ENCODE data around the gene SP110. TPM values are rescaled to one million over a fixed set of nuclear protein-coding genes. Genes with fewer than 3 reads are reported as not detected.
A peak's percentile ranks its signal among the peaks of the same experiment; 100 is the strongest.

The SP110 gene
- total and polyA plus RNA-seq, 7 experiments from 2014 or later, result 89.8 to 182 (median 108) TPM

- ChIA-PET CTCF (no interaction called here), POLR2A (interaction anchor here (1.0 kb wide), 1 partner anchor 9 kb away, joined by 4 read pairs; no protein-coding TSS in a partner anchor)
- H3K4me3 ChIP-seq (ENCODE audit: low read length), result no peak overlapping the region
- Mint-ChIP-seq H3K4me1 (peaks cover 0 to 5% (median 0%) of the 10 kb centered on the region in 7 donors), H3K27me3 (no peaks in the 10 kb centered on the region), H3K27ac (no peak overlapping the region), H3K9me3 (peaks cover 0 to 5% (median 0%) of the 10 kb centered on the region in 11 donors), H3K4me3 (no peak overlapping the region), H3K36me3 (peaks cover 14 to 38% (median 33%) of the 10 kb centered on the region in 5 donors)
- intact Hi-C loops (cut with micrococcal nuclease), result no loop called here
- no peaks in the 10 kb centered on the region for H3K4me1 ChIP-seq (ENCODE audit: control insufficient read depth in 2 of 2, insufficient read depth in 2 of 2, low read length in 2 of 2)
- no peaks in the 10 kb centered on the region for H3K9me3 ChIP-seq (ENCODE audit: control insufficient read depth in 2 of 3, low read length in 3 of 3)
- no peaks in the 10 kb centered on the region for H3K27me3 ChIP-seq (ENCODE audit: control insufficient read depth in 2 of 2, insufficient read depth in 2 of 2, low read length in 2 of 2)
- no peak for ATAC-seq
- DNase-seq, result no peak
- H3K36me3 ChIP-seq (ENCODE audit: control insufficient read depth in 2 of 3, insufficient read depth in 3 of 3, low read length in 3 of 3), result peaks cover 0 to 34% (median 5%) of the 10 kb centered on the region in 3 experiments
- H3K27ac ChIP-seq (ENCODE audit: low read depth, low read length), result no peak overlapping the region
These were observed 24.4 kb upstream of the SP110 start for GRCh38 chr2:230244211-230244610.

GRCh38 chr2:230234845-230235244, 15.1 kb upstream of the SP110 start:
- Histone ChIP-seq H3K4me3 (ENCODE audit: low read length) (no peak overlapping the region), H3K27ac (ENCODE audit: low read depth, low read length) (no peak overlapping the region), H3K4me1 (ENCODE audit: control insufficient read depth in 2 of 2, insufficient read depth in 2 of 2, low read length in 2 of 2) (peaks cover 0 to 15% of the 10 kb centered on the region in 2 donors), H3K27me3 (ENCODE audit: control insufficient read depth in 2 of 2, insufficient read depth in 2 of 2, low read length in 2 of 2) (no peaks in the 10 kb centered on the region), H3K9me3 (ENCODE audit: control insufficient read depth in 2 of 3, low read length in 3 of 3) (no peaks in the 10 kb centered on the region), H3K36me3 (ENCODE audit: control insufficient read depth in 2 of 3, insufficient read depth in 3 of 3, low read length in 3 of 3) (peaks cover 0 to 37% (median 20%) of the 10 kb centered on the region in 3 experiments)
- Mint-ChIP-seq H3K36me3 (peaks cover 11 to 71% (median 65%) of the 10 kb centered on the region in 5 donors), H3K4me3 (peak overlapping the region in 1 of 10 donors; percentile 69), H3K9me3 (peaks cover 3 to 18% (median 16%) of the 10 kb centered on the region in 11 donors), H3K27me3 (no peaks in the 10 kb centered on the region), H3K27ac (peak overlapping the region in 5 of 9 donors; percentile 11 to 80 (median 17)), H3K4me1 (peaks cover 0 to 45% (median 36%) of the 10 kb centered on the region in 7 donors)
- ChIA-PET POLR2A (no interaction called here), CTCF (no interaction called here)
- DNase-seq (no peak), ATAC-seq (no peak)
- intact Hi-C loops (cut with micrococcal nuclease), result loop anchor here in 1 of 2 donors (1.0 kb wide), 1 partner anchor 10 kb away; the partner anchor contains the start of gene SP140

GRCh38 chr2:230234122-230234722, 14.4 kb upstream of the SP110 start:
- H3K9me3 Mint-ChIP-seq, result peaks cover 3 to 20% (median 16%) of the 10 kb centered on the region in 11 donors
- H3K27ac Mint-ChIP-seq, result peak overlapping the region in 2 of 9 donors; percentile 17 to 26
- ChIA-PET POLR2A (no interaction called here), CTCF (no interaction called here)
- ATAC-seq (no peak), DNase-seq (no peak)
- peaks cover 11 to 71% (median 65%) of the 10 kb centered on the region in 5 donors for H3K36me3 Mint-ChIP-seq
- Histone ChIP-seq H3K4me1 (ENCODE audit: control insufficient read depth in 2 of 2, insufficient read depth in 2 of 2, low read length in 2 of 2) (peaks cover 0 to 19% of the 10 kb centered on the region in 2 donors), H3K4me3 (ENCODE audit: low read length) (no peak overlapping the region), H3K27me3 (ENCODE audit: control insufficient read depth in 2 of 2, insufficient read depth in 2 of 2, low read length in 2 of 2) (no peaks in the 10 kb centered on the region), H3K9me3 (ENCODE audit: control insufficient read depth in 2 of 3, low read length in 3 of 3) (no peaks in the 10 kb centered on the region), H3K36me3 (ENCODE audit: control insufficient read depth in 2 of 3, insufficient read depth in 3 of 3, low read length in 3 of 3) (peaks cover 0 to 33% (median 20%) of the 10 kb centered on the region in 3 experiments), H3K27ac (ENCODE audit: low read depth, low read length) (no peak overlapping the region)
- H3K4me1 Mint-ChIP-seq, result peaks cover under 1 to 47% (median 38%) of the 10 kb centered on the region in 7 donors
- intact Hi-C loops (cut with micrococcal nuclease), result loop anchor here in 1 of 2 donors (1.0 kb wide), 1 partner anchor 9 kb away; the partner anchor contains the start of gene SP140
- peak overlapping the region in 1 of 10 donors; percentile 44 for H3K4me3 Mint-ChIP-seq
- no peaks in the 10 kb centered on the region for H3K27me3 Mint-ChIP-seq

GRCh38 chr2:230231251-230231650, 11.5 kb upstream of the SP110 start:
- H3K4me1 ChIP-seq (ENCODE audit: control insufficient read depth in 2 of 2, insufficient read depth in 2 of 2, low read length in 2 of 2), result peaks cover 21 to 39% of the 10 kb centered on the region in 2 donors
- no peak for ATAC-seq
- intact Hi-C loops (cut with micrococcal nuclease), result no loop called here
- H3K27me3 ChIP-seq (ENCODE audit: control insufficient read depth in 2 of 2, insufficient read depth in 2 of 2, low read length in 2 of 2), result no peaks in the 10 kb centered on the region
- H3K9me3 ChIP-seq (ENCODE audit: control insufficient read depth in 2 of 3, low read length in 3 of 3), result no peaks in the 10 kb centered on the region
- Mint-ChIP-seq H3K27ac (peak overlapping the region in 1 of 9 donors; percentile 22), H3K36me3 (peaks cover 5 to 53% (median 43%) of the 10 kb centered on the region in 5 donors), H3K9me3 (peaks cover 3 to 20% (median 16%) of the 10 kb centered on the region in 11 donors), H3K4me3 (peak overlapping the region in 5 of 10 donors; percentile 19 to 67 (median 54)), H3K27me3 (no peaks in the 10 kb centered on the region), H3K4me1 (peaks cover 10 to 75% (median 63%) of the 10 kb centered on the region in 7 donors)
- ChIA-PET CTCF (no interaction called here), POLR2A (no interaction called here)
- H3K36me3 ChIP-seq (ENCODE audit: control insufficient read depth in 2 of 3, insufficient read depth in 3 of 3, low read length in 3 of 3), result peaks cover 0 to 10% (median 0%) of the 10 kb centered on the region in 3 experiments
- H3K4me3 ChIP-seq (ENCODE audit: low read length), result no peak overlapping the region
- DNase-seq, result no peak
- no peak overlapping the region for H3K27ac ChIP-seq (ENCODE audit: low read depth, low read length)

- H3K4me1 ChIP-seq (ENCODE audit: control insufficient read depth in 2 of 2, insufficient read depth in 2 of 2, low read length in 2 of 2), result peaks cover 21 to 39% of the 10 kb centered on the region in 2 donors
These were observed 10.9 kb upstream of the SP110 start for GRCh38 chr2:230230496-230231200.

GRCh38 chr2:230230087-230230486, 10.3 kb upstream of the SP110 start:
- H3K4me1 ChIP-seq (ENCODE audit: control insufficient read depth in 2 of 2, insufficient read depth in 2 of 2, low read length in 2 of 2), result peaks cover 21 to 40% of the 10 kb centered on the region in 2 donors

More at GRCh38 chr2:230230496-230231200, 10.9 kb upstream of the SP110 start:
- no peaks in the 10 kb centered on the region for H3K27me3 ChIP-seq (ENCODE audit: control insufficient read depth in 2 of 2, insufficient read depth in 2 of 2, low read length in 2 of 2)
- Mint-ChIP-seq H3K27ac (peak overlapping the region in 4 of 9 donors; percentile 20 to 77 (median 28)), H3K9me3 (peaks cover 3 to 20% (median 16%) of the 10 kb centered on the region in 11 donors), H3K27me3 (no peaks in the 10 kb centered on the region), H3K36me3 (peaks cover 5 to 49% (median 40%) of the 10 kb centered on the region in 5 donors), H3K4me3 (peak overlapping the region in 8 of 10 donors; percentile 23 to 67 (median 49)), H3K4me1 (peaks cover 16 to 81% (median 69%) of the 10 kb centered on the region in 7 donors)
- no peak overlapping the region for H3K4me3 ChIP-seq (ENCODE audit: low read length)
- H3K9me3 ChIP-seq (ENCODE audit: control insufficient read depth in 2 of 3, low read length in 3 of 3), result no peaks in the 10 kb centered on the region
- peaks cover 0 to 10% (median 0%) of the 10 kb centered on the region in 3 experiments for H3K36me3 ChIP-seq (ENCODE audit: control insufficient read depth in 2 of 3, insufficient read depth in 3 of 3, low read length in 3 of 3)
- intact Hi-C loops (cut with micrococcal nuclease), result no loop called here
- CTCF ChIA-PET, result no interaction called here
- H3K27ac ChIP-seq (ENCODE audit: low read depth, low read length), result no peak overlapping the region
- POLR2A ChIA-PET, result interaction anchor here (0.6 to 1.3 kb wide), 3 partner anchors 11 to 323 kb away, joined by 5 read pairs; partner anchors contain the start of gene SP110
- DNase-seq, result no peak
- ATAC-seq, result no peak

More at GRCh38 chr2:230230087-230230486, 10.3 kb upstream of the SP110 start:
- intact Hi-C loops (cut with micrococcal nuclease), result no loop called here
- Mint-ChIP-seq H3K4me1 (peaks cover 22 to 83% (median 74%) of the 10 kb centered on the region in 7 donors), H3K4me3 (peak overlapping the region in 5 of 10 donors; percentile 16 to 27 (median 24)), H3K36me3 (peaks cover 5 to 46% (median 38%) of the 10 kb centered on the region in 5 donors), H3K27ac (peak overlapping the region in 2 of 9 donors; percentile 20 to 30), H3K9me3 (peaks cover 3 to 20% (median 16%) of the 10 kb centered on the region in 11 donors), H3K27me3 (no peaks in the 10 kb centered on the region)
- Histone ChIP-seq H3K27me3 (ENCODE audit: control insufficient read depth in 2 of 2, insufficient read depth in 2 of 2, low read length in 2 of 2) (no peaks in the 10 kb centered on the region), H3K4me3 (ENCODE audit: low read length) (no peak overlapping the region), H3K36me3 (ENCODE audit: control insufficient read depth in 2 of 3, insufficient read depth in 3 of 3, low read length in 3 of 3) (peaks cover 0 to 10% (median 0%) of the 10 kb centered on the region in 3 experiments), H3K27ac (ENCODE audit: low read depth, low read length) (no peak overlapping the region), H3K9me3 (ENCODE audit: control insufficient read depth in 2 of 3, low read length in 3 of 3) (no peaks in the 10 kb centered on the region)
- ATAC-seq, result no peak
- CTCF ChIA-PET, result no interaction called here
- no peak for DNase-seq
- POLR2A ChIA-PET, result interaction anchor here (0.6 to 1.3 kb wide), 3 partner anchors 11 to 322 kb away, joined by 5 read pairs; partner anchors contain the start of gene SP110

Data from naive thymus-derived CD4-positive, alpha-beta T cell (primary cell).